IMR-90 (cell line): ENCODE data around the gene KCNT2. TPM values are rescaled to one million over a fixed set of nuclear protein-coding genes. Genes with fewer than 3 reads are reported as not detected.

Experiments used
- ATAC-seq: fragments of 200-7000 bp; cut with Tn5 transposase; 2 replicates; pipeline ENCODE4 v1.9.1; 2020; ENCODE audit warnings: low read depth, mild to moderate bottlenecking, moderate library complexity
- BruUV-seq: library from RNA; stranded (reverse); fragments of 400-500 nt; replicated peaks from 2 replicates; lab custom pipeline; 2021; lab: Mats Ljungman, UMichigan
- CTCF ChIA-PET: fragments of 300-600 bp; formaldehyde crosslinking; extraction: SDS; loops from one replicate; lab custom pipeline; 2021; ENCODE audit warnings: antibody characterized with exemption; lab: Yijun Ruan, JAX
- POLR2A ChIA-PET: fragments of 300-600 bp; sonication (Branson Sonifier 250); formaldehyde crosslinking; loops from one replicate; lab custom pipeline; 2022; ENCODE audit warnings: antibody characterized with exemption; ENCODE audit not compliant: unreplicated experiment; lab: Charles Lee
- DNase-seq: peaks from one replicate; pipeline ENCODE4 v3.0.0; 2013
- H2AFZ ChIP-seq: replicated peaks from 2 replicates; pipeline ENCODE3; 2013; ENCODE audit warnings: low read length, mild to moderate bottlenecking; ENCODE audit not compliant: poor library complexity
- H2AK5ac ChIP-seq: 2 replicates; pipeline ENCODE4 v1.6.1; 2013; ENCODE audit warnings: low read depth, low read length, inconsistent platforms
- H2AK9ac ChIP-seq: replicated peaks from 2 replicates; pipeline ENCODE3; 2013; ENCODE audit warnings: mild to moderate bottlenecking, low read depth, low read length, moderate library complexity; ENCODE audit not compliant: poor library complexity
- H2BK120ac ChIP-seq: 2 replicates; pipeline ENCODE4 v1.6.1; 2013; ENCODE audit warnings: low read depth, low read length, inconsistent platforms
- H2BK15ac ChIP-seq: 3 replicates; pipeline ENCODE4 v1.6.1; 2013; ENCODE audit warnings: low read depth, low read length, inconsistent platforms
- H2BK20ac ChIP-seq: 2 replicates; pipeline ENCODE4 v1.6.1; 2013; ENCODE audit warnings: low read depth, mild to moderate bottlenecking, inconsistent platforms, low read length, moderate library complexity
- H2BK5ac ChIP-seq: 2 replicates; pipeline ENCODE4 v1.6.1; 2013; ENCODE audit warnings: mild to moderate bottlenecking, low read depth, low read length, inconsistent platforms; ENCODE audit not compliant: poor library complexity, severe bottlenecking
- H3K14ac ChIP-seq: replicated peaks from 2 replicates; pipeline ENCODE4 v1.6.1; 2013; ENCODE audit warnings: low read depth, low read length, inconsistent platforms
- H3K18ac ChIP-seq: 2 replicates; pipeline ENCODE4 v1.6.1; 2013; ENCODE audit warnings: low read depth, low read length, control low read depth
- H3K23ac ChIP-seq: 2 replicates; pipeline ENCODE4 v1.6.1; 2013; ENCODE audit warnings: low read depth, low read length, inconsistent platforms
- H3K27ac ChIP-seq: 2 replicates; pipeline ENCODE4 v1.5.1; 2013; ENCODE audit warnings: mild to moderate bottlenecking, control low read depth, low read length; ENCODE audit not compliant: insufficient read depth
- H3K27me3 ChIP-seq: 2 replicates; pipeline ENCODE4 v1.6.1; 2013; ENCODE audit warnings: low read length; ENCODE audit not compliant: control insufficient read depth, insufficient read depth
- H3K36me3 ChIP-seq: 2 replicates; pipeline ENCODE4 v1.6.1; 2013; ENCODE audit warnings: low read length, mixed read lengths; ENCODE audit not compliant: control insufficient read depth, insufficient read depth
- H3K4ac ChIP-seq: 2 replicates; pipeline ENCODE4 v1.6.1; 2013; ENCODE audit warnings: low read depth, low read length, inconsistent platforms
- H3K4me1 ChIP-seq: 2 replicates; pipeline ENCODE4 v1.6.1; 2013; ENCODE audit warnings: low read length, mixed read lengths; ENCODE audit not compliant: control insufficient read depth, insufficient read depth
- H3K4me2 ChIP-seq: 2 replicates; pipeline ENCODE4 v1.6.1; 2013; ENCODE audit warnings: low read depth, mild to moderate bottlenecking, control low read depth, low read length, moderate library complexity
- H3K4me3 ChIP-seq: 2 replicates; pipeline ENCODE4 v1.5.1; 2013; ENCODE audit warnings: low read depth, mild to moderate bottlenecking, control low read depth, low read length, moderate library complexity; ENCODE audit not compliant: insufficient read depth
- H3K56ac ChIP-seq: 2 replicates; pipeline ENCODE4 v1.6.1; 2013; ENCODE audit warnings: low read length, inconsistent platforms; ENCODE audit not compliant: insufficient read depth; ENCODE audit errors: extremely low read depth
- H3K79me1 ChIP-seq, 2 experiments: 2 replicates each; pipeline ENCODE4 v1.6.1; 2013; ENCODE audit warnings: low read length in 2 of 2, inconsistent platforms in 1 of 2, low read depth in 1 of 2
- H3K9ac ChIP-seq: 2 replicates; pipeline ENCODE4 v1.6.1; 2013; ENCODE audit warnings: low read depth, low read length, control low read depth
- H3K9me1 ChIP-seq: 2 replicates; pipeline ENCODE4 v1.6.1; 2013; ENCODE audit warnings: low read length, inconsistent platforms; ENCODE audit not compliant: insufficient read depth
- H3K9me3 ChIP-seq: 2 replicates; pipeline ENCODE4 v1.6.1; 2013; ENCODE audit warnings: low read length; ENCODE audit not compliant: control insufficient read depth, insufficient read depth
- H4K20me1 ChIP-seq: 2 replicates; pipeline ENCODE4 v1.6.1; 2013; ENCODE audit warnings: low read length, inconsistent platforms; ENCODE audit not compliant: insufficient read depth
- H4K5ac ChIP-seq: 2 replicates; pipeline ENCODE4 v1.6.1; 2013; ENCODE audit warnings: mild to moderate bottlenecking, low read depth, low read length, control low read depth
- H4K8ac ChIP-seq, 2 experiments: 2 replicates each; pipeline ENCODE4 v1.6.1; 2013; ENCODE audit warnings: low read depth in 2 of 2, low read length in 2 of 2, control low read depth in 1 of 2, inconsistent platforms in 1 of 2
- H4K91ac ChIP-seq: 2 replicates; pipeline ENCODE4 v1.6.1; 2013; ENCODE audit warnings: low read depth, low read length, inconsistent platforms; ENCODE audit not compliant: insufficient read depth
- MAZ ChIP-seq: IDR thresholded peaks from 2 replicates; pipeline ENCODE4 v1.6.1; 2012; ENCODE audit warnings: low read depth, mild to moderate bottlenecking, low read length, improper control_type of control experiment, moderate library complexity, borderline replicate concordance
- MXI1 ChIP-seq: IDR thresholded peaks from 2 replicates; pipeline ENCODE4 v1.6.1; 2012; ENCODE audit warnings: low read depth, mild to moderate bottlenecking, low read length, moderate library complexity, borderline replicate concordance
- NFE2L2 ChIP-seq: fragments of 150-350 bp; IDR thresholded peaks from 2 replicates; pipeline ENCODE4 v1.6.1; 2016; ENCODE audit warnings: low read depth, mild to moderate bottlenecking, low read length
- POLR2A ChIP-seq: IDR thresholded peaks from 2 replicates; pipeline ENCODE4 v1.6.1; 2012; ENCODE audit warnings: mild to moderate bottlenecking, low read depth, low read length
- RAD21 ChIP-seq: IDR thresholded peaks from 2 replicates; pipeline ENCODE4 v1.6.1; 2012; ENCODE audit warnings: low read length, improper control_type of control experiment
- dilution Hi-C: fragments of 300-500 bp; cut with HindIII; formaldehyde crosslinking; loops from one replicate; pipeline ENCODE4 v1.14.3; 2018; ENCODE audit warnings: low sequenced_read_pairs; ENCODE audit not compliant: unreplicated experiment
- in situ Hi-C: fragments of 300-500 bp; cut with MboI; formaldehyde crosslinking; loops from 3 replicates; pipeline ENCODE4 v1.14.3; 2019; ENCODE audit warnings: low sequenced_read_pairs, inconsistent platforms, mixed read lengths
- intact Hi-C: fragments of 100-400 bp; cut with micrococcal nuclease; formaldehyde crosslinking; loops from 2 replicates; pipeline ENCODE4 v1.10.0; 2022
- polyA plus RNA-seq, 3 experiments: library from polyadenylated mRNA; depleted of rRNA; stranded (reverse); fragments of >200 nt; gene quantifications; 2 replicates each; pipeline ENCODE4 v1.2.3, GENCODE V29; 2012; ENCODE audit warnings: low replicate concordance in 1 of 3
- total RNA-seq: library from RNA; depleted of rRNA; stranded (reverse); fragments of >200 nt; gene quantifications from 2 replicates; pipeline ENCODE4 v1.2.3, GENCODE V29; 2012
- TF ChIP-seq, protein P1 (sequence below): fragments of 150-350 bp; IDR thresholded peaks from 2 replicates; pipeline ENCODE4 v1.6.1; 2016; ENCODE audit warnings: low read depth, mild to moderate bottlenecking, low read length, moderate library complexity, borderline replicate concordance

Gene KCNT2
- total and polyA plus RNA-seq, 2 of the 4 experiments (the other 2 are of a cell fraction), result 0.22 to 0.72 TPM

DNA sequence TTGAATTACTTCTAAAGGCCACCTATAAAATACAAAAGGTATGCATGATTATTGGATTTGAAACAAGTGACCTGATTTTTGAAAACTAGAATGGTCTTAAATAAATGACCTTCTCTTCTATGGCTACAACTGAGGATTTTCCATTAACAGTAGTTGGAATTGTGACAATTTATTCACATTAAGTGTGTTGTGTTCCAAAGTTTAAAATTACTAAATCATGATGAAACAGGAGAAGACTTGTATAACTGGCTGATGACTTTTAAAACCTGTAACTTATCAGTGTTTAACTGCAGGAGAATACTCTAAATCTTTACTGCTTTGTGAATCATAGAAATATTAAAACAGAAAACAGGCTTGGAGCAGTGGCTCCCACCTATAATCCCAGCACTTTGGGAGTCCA lies 4.6 kb downstream of the KCNT2 start:
- dilution Hi-C loops, result no loop called here
- no peak overlapping the region for H3K27ac ChIP-seq
- H2AFZ ChIP-seq, result no peak overlapping the region
- CTCF ChIA-PET, result no interaction called here
- no peak overlapping the region for H4K91ac ChIP-seq
- no peak overlapping the region for H3K56ac ChIP-seq
- no TSS peak for BruUV-seq
- no peak overlapping the region for H4K8ac ChIP-seq
- H3K4me1 ChIP-seq, result no peaks in the 10 kb centered on the region
- H2BK20ac ChIP-seq, result no peak overlapping the region
- ATAC-seq (no peak), DNase-seq (no peak)
- H3K27me3 ChIP-seq, result no peaks in the 10 kb centered on the region
- no peak overlapping the region for H3K4ac ChIP-seq
- H2BK120ac ChIP-seq, result no peak overlapping the region
- in situ Hi-C loops, result no loop called here
- H2AK5ac ChIP-seq, result no peak overlapping the region
- H2AK9ac ChIP-seq, result no peak overlapping the region
- H4K20me1 ChIP-seq, result no peaks in the 10 kb centered on the region
- no peak overlapping the region for H3K14ac ChIP-seq
- intact Hi-C loops, result no loop called here
- H3K36me3 ChIP-seq, result no peaks in the 10 kb centered on the region
- H3K9ac ChIP-seq, result no peak overlapping the region
- TF ChIP-seq MAZ (no peak), RAD21 (no peak), POLR2A (no peak), NFE2L2 (no peak), MXI1 (no peak)
- TF ChIP-seq, protein P1, sequence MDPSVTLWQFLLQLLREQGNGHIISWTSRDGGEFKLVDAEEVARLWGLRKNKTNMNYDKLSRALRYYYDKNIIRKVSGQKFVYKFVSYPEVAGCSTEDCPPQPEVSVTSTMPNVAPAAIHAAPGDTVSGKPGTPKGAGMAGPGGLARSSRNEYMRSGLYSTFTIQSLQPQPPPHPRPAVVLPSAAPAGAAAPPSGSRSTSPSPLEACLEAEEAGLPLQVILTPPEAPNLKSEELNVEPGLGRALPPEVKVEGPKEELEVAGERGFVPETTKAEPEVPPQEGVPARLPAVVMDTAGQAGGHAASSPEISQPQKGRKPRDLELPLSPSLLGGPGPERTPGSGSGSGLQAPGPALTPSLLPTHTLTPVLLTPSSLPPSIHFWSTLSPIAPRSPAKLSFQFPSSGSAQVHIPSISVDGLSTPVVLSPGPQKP, result no peak
- H2BK15ac ChIP-seq, result no peak overlapping the region
- H3K79me1 ChIP-seq, result no peaks in the 10 kb centered on the region
- H3K4me2 ChIP-seq, result no peak overlapping the region
- H4K5ac ChIP-seq, result no peak overlapping the region
- no peaks in the 10 kb centered on the region for H3K9me1 ChIP-seq
- H3K18ac ChIP-seq, result no peak overlapping the region
- no peaks in the 10 kb centered on the region for H3K9me3 ChIP-seq
- H3K4me3 ChIP-seq, result no peak overlapping the region
- H2BK5ac ChIP-seq, result no peak overlapping the region
- POLR2A ChIA-PET, result no interaction called here
- H3K23ac ChIP-seq, result no peak overlapping the region
